B cell (primary cell): ENCODE measurements around the gene MSN. TPM values are rescaled to one million over a fixed set of nuclear protein-coding genes. Genes with fewer than 3 reads are reported as not detected.

ENCODE experiments used
- ATAC-seq: fragments of 200-7000 bp; cut with Tn5 transposase; one replicate; pipeline ENCODE4 v1.10.0; 2021; ENCODE audit warnings: low read depth, mild to moderate bottlenecking, moderate number of reproducible peaks, moderate library complexity
- CTCF ChIA-PET: fragments of 350-600 bp; sonication (Branson Sonifier 250); formaldehyde crosslinking; loops from one replicate; lab custom pipeline; 2021; ENCODE audit warnings: antibody characterized with exemption, inconsistent platforms; lab: Charles Lee
- POLR2A ChIA-PET: fragments of 350-600 bp; sonication (Branson Sonifier 250); formaldehyde crosslinking; loops from one replicate; lab custom pipeline; 2021; ENCODE audit warnings: antibody characterized with exemption; lab: Charles Lee
- DNase-seq: peaks from one replicate; pipeline ENCODE4 v3.0.0; 2013
- H2AFZ ChIP-seq: 2 replicates; pipeline ENCODE4 v1.6.1; 2012; ENCODE audit warnings: mild to moderate bottlenecking, low read depth, low read length; ENCODE audit not compliant: insufficient read depth, poor library complexity, severe bottlenecking
- H3K27ac ChIP-seq, 2 donors: 1 replicate in 1 of 2; 2 replicates in 1 of 2; pipeline ENCODE4 v1.5.1; 2012 to 2013; ENCODE audit warnings: low read length in 2 of 2, mild to moderate bottlenecking in 2 of 2, moderate library complexity in 1 of 2
- H3K27me3 ChIP-seq, 4 experiments: fragments of 200-600 bp in 1 of 4; sonication (generic) in 1 of 4; replicated peaks in 1 of 4; 1 replicate in 2 of 4; 2 replicates in 2 of 4; pipeline versions ENCODE4 v1.6.1 to v1.7.0; 2013 to 2016; ENCODE audit warnings: low read length in 3 of 4, mild to moderate bottlenecking in 2 of 4, mixed read lengths in 1 of 4, moderate library complexity in 1 of 4; ENCODE audit not compliant: insufficient read depth in 4 of 4, control insufficient read depth in 3 of 4; ENCODE audit errors: control extremely low read depth in 1 of 4
- H3K36me3 ChIP-seq, 2 experiments: replicated peaks in 1 of 2; 1 replicate in 1 of 2; 2 replicates in 1 of 2; pipeline versions ENCODE4 v1.6.1 to v1.7.1; 2013; ENCODE audit warnings: low read length in 1 of 2; ENCODE audit not compliant: insufficient read depth in 2 of 2, control insufficient read depth in 1 of 2; ENCODE audit errors: control extremely low read depth in 1 of 2, extremely low read depth in 1 of 2
- H3K4me1 ChIP-seq, 2 donors: fragments of 200-600 bp in 1 of 2; sonication (generic) in 1 of 2; 1 replicate in 1 of 2; 2 replicates in 1 of 2; pipeline versions ENCODE4 v1.5.1 to v1.6.1; 2013 to 2017; ENCODE audit warnings: low read length in 2 of 2; ENCODE audit not compliant: control insufficient read depth in 2 of 2, insufficient read depth in 2 of 2
- H3K4me2 ChIP-seq: replicated peaks from 2 replicates; pipeline ENCODE3; 2012; ENCODE audit warnings: mild to moderate bottlenecking, low read depth, low read length; ENCODE audit not compliant: poor library complexity, severe bottlenecking
- H3K4me3 ChIP-seq, 5 experiments: fragments of 200-600 bp in 1 of 5; sonication (generic) in 1 of 5; 1 replicate in 3 of 5; 2 replicates in 2 of 5; pipeline versions ENCODE4 v1.5.1 to v1.7.0; 2011 to 2016; ENCODE audit warnings: low read length in 4 of 5, mild to moderate bottlenecking in 4 of 5, low read depth in 2 of 5, control low read depth in 1 of 5, moderate library complexity in 1 of 5; ENCODE audit not compliant: insufficient read depth in 1 of 5; ENCODE audit errors: control extremely low read depth in 1 of 5, extremely low read depth in 1 of 5
- H3K79me2 ChIP-seq: fragments of 200-600 bp; sonication (generic); one replicate; pipeline ENCODE4 v1.6.0; 2016; ENCODE audit warnings: low read length; ENCODE audit not compliant: control insufficient read depth, insufficient read depth
- H3K9ac ChIP-seq: fragments of 200-600 bp; sonication (generic); 2 replicates; pipeline ENCODE4 v1.6.1; 2017; ENCODE audit warnings: mild to moderate bottlenecking, low read length, moderate library complexity
- H3K9me3 ChIP-seq, 3 donors: one replicate each; pipeline versions ENCODE4 v1.6.1 to v1.7.1; 2013; ENCODE audit warnings: low read length in 2 of 3; ENCODE audit not compliant: control insufficient read depth in 2 of 3, insufficient read depth in 1 of 3; ENCODE audit errors: control extremely low read depth in 1 of 3
- H4K20me1 ChIP-seq: 2 replicates; pipeline ENCODE4 v1.6.0; 2012; ENCODE audit warnings: mild to moderate bottlenecking, low read length; ENCODE audit not compliant: insufficient read depth, control insufficient read depth, poor library complexity, severe bottlenecking
- H3K27ac Mint-ChIP-seq: one replicate; pipeline ENCODE4 v1.8.0; 2021; ENCODE audit warnings: mixed read lengths
- H3K27me3 Mint-ChIP-seq: one replicate; pipeline ENCODE4 v1.8.0; 2021; ENCODE audit warnings: mixed read lengths
- H3K4me1 Mint-ChIP-seq: one replicate; pipeline ENCODE4 v1.8.0; 2021; ENCODE audit warnings: mixed read lengths
- H3K4me3 Mint-ChIP-seq: one replicate; pipeline ENCODE4 v1.8.0; 2021; ENCODE audit warnings: mixed read lengths
- H3K9me3 Mint-ChIP-seq: one replicate; pipeline ENCODE4 v1.8.0; 2022; ENCODE audit warnings: mixed read lengths; ENCODE audit not compliant: insufficient read depth
- EZH2 ChIP-seq: IDR thresholded peaks from 2 replicates; pipeline ENCODE4 v1.6.1; 2012; ENCODE audit warnings: borderline replicate concordance, low read depth, mild to moderate bottlenecking, moderate library complexity, low read length; ENCODE audit not compliant: insufficient read depth, poor library complexity, severe bottlenecking
- WGBS: methylation state at CpG from one replicate; pipeline ENCODE4 v1.1.5; 2013; ENCODE audit warnings: missing lambda C conversion rate; ENCODE audit not compliant: insufficient coverage; 5-methylcytosine and 5-hydroxymethylcytosine counted together
- intact Hi-C: fragments of 100-400 bp; cut with micrococcal nuclease; formaldehyde crosslinking; loops from one replicate; pipeline ENCODE4 v1.10.0; 2022
- polyA plus RNA-seq: library from polyadenylated mRNA; depleted of rRNA; stranded (reverse); fragments of >200 nt; gene quantifications from 2 replicates; pipeline ENCODE4 v1.2.3, GENCODE V29; 2012
- total RNA-seq, 2 donors: library from RNA; stranded (reverse); fragments of 120-200 nt in 1 of 2; gene quantifications; 1 replicate in 1 of 2; 2 replicates in 1 of 2; pipeline versions ENCODE4 v1.2.3 to v1.2.4, GENCODE V29; 2013 to 2022
- TF ChIP-seq, protein P1 (sequence below): fragments of 200-600 bp; IDR thresholded peaks from one replicate; pipeline ENCODE4 v1.8.0; 2022; ENCODE audit warnings: antibody characterized with exemption, mild to moderate bottlenecking

The MSN gene
- total and polyA plus RNA-seq, 2 donors (not counting 1 experiment from before 2014, with no cell fraction given): 181 to 414 TPM

DNA sequence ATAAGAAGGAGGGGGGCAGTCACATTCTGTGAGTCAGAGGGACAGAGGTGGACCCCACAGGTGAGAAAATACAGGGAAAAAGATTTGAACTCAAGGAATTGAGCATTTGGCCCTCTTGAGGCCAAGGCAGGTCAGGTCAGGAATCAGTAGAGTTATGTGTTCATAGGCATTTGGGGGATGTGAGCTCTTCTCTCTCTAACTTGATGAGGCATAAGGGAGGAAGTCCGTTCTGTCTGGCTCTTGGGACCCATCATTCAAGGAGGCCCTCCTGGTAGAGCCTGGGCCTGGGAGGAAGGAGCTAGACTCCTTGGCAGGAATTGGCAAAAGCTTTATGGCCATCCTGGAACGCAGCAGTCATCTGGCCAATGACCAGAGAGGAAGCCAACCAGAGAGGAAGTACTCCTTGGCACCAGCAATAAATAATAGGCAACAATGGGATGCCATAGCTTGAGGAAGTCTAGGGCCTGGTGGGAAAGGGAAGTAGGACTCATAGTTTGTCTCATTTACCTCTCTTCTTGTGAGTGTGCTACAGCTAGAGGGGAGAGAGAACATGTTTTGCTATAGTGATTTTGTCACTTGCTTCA, 53.0 kb downstream of the MSN start:
- peaks cover 31% of the 10 kb centered on the region for H4K20me1 ChIP-seq
- POLR2A ChIA-PET: no interaction called here
- peak overlapping the region; percentile 16 to 72 for H3K27ac ChIP-seq

GRCh38 chrX:65723706-65724105, 56.3 kb downstream of the MSN start:
- H3K4me3 Mint-ChIP-seq: peak overlapping the region; percentile 53
- POLR2A ChIA-PET: no interaction called here
- WGBS: no CpG with 5 or more reads among the region's 2 CpGs
- peak overlapping the region; percentile 33 for H3K4me2 ChIP-seq
- H3K9ac ChIP-seq: peak overlapping the region; percentile 18
- intact Hi-C loops: loop anchor here (5.0 to 10.0 kb wide), 4 partner anchors 56 to 261 kb away; partner anchors contain the start of gene MSN
- H3K4me3 ChIP-seq: no peak overlapping the region
- DNase-seq (peak; percentile 33), ATAC-seq (peak; percentile 50)
- H4K20me1 ChIP-seq: peaks cover 35% of the 10 kb centered on the region
- no peaks in the 10 kb centered on the region for H3K9me3 ChIP-seq
- H3K27ac ChIP-seq: peak overlapping the region in 1 of 2 donors; percentile 72
- CTCF ChIA-PET: interaction anchor here (0.7 to 1.3 kb wide), 3 partner anchors 386 to 387 kb away, joined by 3 to 6 read pairs (median 4); no protein-coding TSS in a partner anchor
- peaks cover 91% of the 10 kb centered on the region for H3K79me2 ChIP-seq
- peaks cover 51 to 69% of the 10 kb centered on the region in 2 donors for H3K4me1 ChIP-seq
- TF ChIP-seq, protein P1, sequence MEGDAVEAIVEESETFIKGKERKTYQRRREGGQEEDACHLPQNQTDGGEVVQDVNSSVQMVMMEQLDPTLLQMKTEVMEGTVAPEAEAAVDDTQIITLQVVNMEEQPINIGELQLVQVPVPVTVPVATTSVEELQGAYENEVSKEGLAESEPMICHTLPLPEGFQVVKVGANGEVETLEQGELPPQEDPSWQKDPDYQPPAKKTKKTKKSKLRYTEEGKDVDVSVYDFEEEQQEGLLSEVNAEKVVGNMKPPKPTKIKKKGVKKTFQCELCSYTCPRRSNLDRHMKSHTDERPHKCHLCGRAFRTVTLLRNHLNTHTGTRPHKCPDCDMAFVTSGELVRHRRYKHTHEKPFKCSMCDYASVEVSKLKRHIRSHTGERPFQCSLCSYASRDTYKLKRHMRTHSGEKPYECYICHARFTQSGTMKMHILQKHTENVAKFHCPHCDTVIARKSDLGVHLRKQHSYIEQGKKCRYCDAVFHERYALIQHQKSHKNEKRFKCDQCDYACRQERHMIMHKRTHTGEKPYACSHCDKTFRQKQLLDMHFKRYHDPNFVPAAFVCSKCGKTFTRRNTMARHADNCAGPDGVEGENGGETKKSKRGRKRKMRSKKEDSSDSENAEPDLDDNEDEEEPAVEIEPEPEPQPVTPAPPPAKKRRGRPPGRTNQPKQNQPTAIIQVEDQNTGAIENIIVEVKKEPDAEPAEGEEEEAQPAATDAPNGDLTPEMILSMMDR: no peak
- no peak for TF ChIP-seq EZH2
- peaks cover 0 to 58% of the 10 kb centered on the region in 2 experiments for H3K36me3 ChIP-seq
- no peak overlapping the region for H2AFZ ChIP-seq
- no peaks in the 10 kb centered on the region for H3K27me3 ChIP-seq
- peak overlapping the region; percentile 86 for H3K27ac Mint-ChIP-seq
- peaks cover 3% of the 10 kb centered on the region for H3K9me3 Mint-ChIP-seq
- H3K4me1 Mint-ChIP-seq: peaks cover 82% of the 10 kb centered on the region
- no peaks in the 10 kb centered on the region for H3K27me3 Mint-ChIP-seq

More for the DNA sequence above, 53.0 kb downstream of the MSN start:
- ATAC-seq: no peak
- Histone ChIP-seq H3K4me2 (no peak overlapping the region), H2AFZ (no peak overlapping the region), H3K9me3 (no peaks in the 10 kb centered on the region), H3K9ac (no peak overlapping the region), H3K4me3 (no peak overlapping the region), H3K4me1 (peaks cover 52 to 67% of the 10 kb centered on the region in 2 donors), H3K27me3 (no peaks in the 10 kb centered on the region), H3K36me3 (peaks cover 0 to 61% of the 10 kb centered on the region in 2 experiments), H3K79me2 (peaks cover 91% of the 10 kb centered on the region)
- H3K27me3 Mint-ChIP-seq: no peaks in the 10 kb centered on the region
- TF ChIP-seq EZH2: no peak
- TF ChIP-seq, protein P1: no peak
- no peak for DNase-seq
- H3K27ac Mint-ChIP-seq: peak overlapping the region; percentile 81
- WGBS: no CpG with 5 or more reads among the region's 2 CpGs
- peaks cover 81% of the 10 kb centered on the region for H3K4me1 Mint-ChIP-seq
- CTCF ChIA-PET: interaction anchor here (0.9 to 2.6 kb wide), 7 partner anchors 17 to 260 kb away, joined by 3 to 6 read pairs (median 3); no protein-coding TSS in a partner anchor
- peaks cover 3% of the 10 kb centered on the region for H3K9me3 Mint-ChIP-seq
- intact Hi-C loops: loop anchor here (5.0 to 10.0 kb wide), 4 partner anchors 53 to 264 kb away; partner anchors contain the start of gene MSN
- H3K4me3 Mint-ChIP-seq: no peak overlapping the region
